Measurements from ENCODE around the gene TMOD1. TPM values are rescaled to one million over a fixed set of nuclear protein-coding genes. Genes with fewer than 3 reads are reported as not detected.

TMOD1 gene
- total RNA-seq, 2 experiments from 2014 or later, result 1.7 to 2.5 TPM

DNA sequence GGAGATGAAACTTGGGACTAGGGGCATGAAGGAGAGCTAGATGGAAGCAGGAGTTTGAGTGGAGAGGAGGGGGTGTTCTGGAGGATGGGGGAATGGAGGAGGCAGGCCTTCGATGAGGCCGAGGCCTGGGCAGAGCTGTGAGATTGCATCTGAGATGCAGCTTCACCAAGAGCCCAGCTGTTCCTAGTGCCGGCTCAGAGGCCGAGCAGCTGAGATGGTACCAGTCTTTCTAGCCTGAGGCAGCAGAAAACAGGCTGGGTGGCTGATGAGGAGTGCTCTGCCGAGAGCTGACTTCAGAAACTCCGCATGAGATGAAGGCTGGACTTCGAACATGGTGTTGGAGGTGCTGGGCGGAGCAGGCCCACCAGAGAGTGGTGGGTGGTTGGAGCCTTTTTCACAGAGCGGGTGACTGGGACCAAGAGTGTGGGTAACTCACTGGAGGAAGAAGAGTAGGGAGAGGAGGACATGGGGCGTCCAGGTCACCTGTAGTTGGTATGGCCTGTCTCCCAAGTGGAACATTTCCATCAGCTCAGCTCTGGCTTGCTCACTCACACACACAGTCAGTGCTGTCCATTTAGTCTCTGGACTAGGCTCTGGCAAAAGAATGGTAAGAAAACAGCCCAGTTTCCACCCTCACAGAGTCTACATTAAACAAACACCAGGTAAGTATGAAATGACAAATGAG lies 54.7 kb downstream of the TMOD1 start:
- POLR2A ChIA-PET, result no interaction called here
- no peak for DNase-seq
- H3K4me1 Mint-ChIP-seq (ENCODE audit: low read depth), result peaks cover 12% of the 10 kb centered on the region
- CTCF ChIA-PET, result interaction anchor here (1.5 to 1.6 kb wide), 2 partner anchors 43 to 59 kb away, joined by 3 to 4 read pairs; no protein-coding TSS in a partner anchor
- intact Hi-C loops (cut with micrococcal nuclease), result no loop called here
- no peaks in the 10 kb centered on the region for H3K36me3 Mint-ChIP-seq
- peaks cover 22% of the 10 kb centered on the region for H3K27me3 Mint-ChIP-seq
- H3K9me3 Mint-ChIP-seq, result no peaks in the 10 kb centered on the region
- H3K4me3 Mint-ChIP-seq, result no peak overlapping the region
- H3K27ac Mint-ChIP-seq, result no peak overlapping the region

GRCh38 chr9:97556721-97557605 lies 55.5 kb downstream of the TMOD1 start:
- Mint-ChIP-seq H3K27me3 (peaks cover 22% of the 10 kb centered on the region), H3K36me3 (no peaks in the 10 kb centered on the region), H3K9me3 (no peaks in the 10 kb centered on the region), H3K4me3 (no peak overlapping the region), H3K27ac (no peak overlapping the region), H3K4me1 (ENCODE audit: low read depth) (peaks cover 12% of the 10 kb centered on the region)
- POLR2A ChIA-PET, result no interaction called here
- intact Hi-C loops (cut with micrococcal nuclease), result no loop called here
- CTCF ChIA-PET, result interaction anchor here (1.1 to 1.5 kb wide), 3 partner anchors 41 to 55 kb away, joined by 3 to 4 read pairs (median 3); no protein-coding TSS in a partner anchor
- no peak for DNase-seq

GRCh38 chr9:97557606-97558095 lies 56.2 kb downstream of the TMOD1 start:
- H3K4me3 Mint-ChIP-seq, result no peak overlapping the region
- intact Hi-C loops (cut with micrococcal nuclease), result loop anchor here (2.0 kb wide), 1 partner anchor 75 kb away; the partner anchor contains the start of genes NCBP1 and TSTD2

DNA sequence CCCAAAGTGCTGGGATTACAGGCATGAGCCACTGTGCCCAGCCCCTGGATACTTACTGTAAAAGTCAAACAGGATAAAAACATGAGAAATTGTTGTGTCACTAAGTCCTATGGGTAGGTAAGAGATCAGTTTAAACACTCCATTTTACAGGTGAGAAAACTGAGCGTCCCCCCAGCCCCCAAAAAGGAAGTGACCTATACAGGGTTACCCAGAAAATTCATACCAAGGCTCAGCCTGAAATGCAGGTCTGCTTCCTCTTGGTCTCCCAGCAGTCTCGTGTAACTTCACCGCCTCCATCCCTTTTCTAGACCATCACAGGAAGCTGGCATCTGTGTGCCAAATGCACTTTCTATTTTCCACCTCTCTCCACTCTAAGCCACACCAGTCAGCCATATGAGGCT lies 57.2 kb downstream of the TMOD1 start:
- peaks cover 12% of the 10 kb centered on the region for H3K27me3 Mint-ChIP-seq
- no peak for DNase-seq
- peak overlapping the region; percentile 82 for H3K27ac Mint-ChIP-seq
- H3K36me3 Mint-ChIP-seq, result no peaks in the 10 kb centered on the region
- CTCF ChIA-PET, result interaction anchor here (0.8 to 2.1 kb wide), 3 partner anchors 40 to 57 kb away, joined by 3 to 10 read pairs (median 4); partner anchors contain the start of gene TMOD1
- POLR2A ChIA-PET, result interaction anchor here (1.0 kb wide), 1 partner anchor 48 kb away, joined by 3 read pairs; no protein-coding TSS in a partner anchor
- no peaks in the 10 kb centered on the region for H3K9me3 Mint-ChIP-seq
- intact Hi-C loops (cut with micrococcal nuclease), result loop anchor here (2.0 kb wide), 1 partner anchor 74 kb away; the partner anchor contains the start of genes NCBP1 and TSTD2
- H3K4me3 Mint-ChIP-seq, result peak overlapping the region; percentile 38
- peaks cover 12% of the 10 kb centered on the region for H3K4me1 Mint-ChIP-seq (ENCODE audit: low read depth)

More at GRCh38 chr9:97557606-97558095, 56.2 kb downstream of the TMOD1 start:
- no peaks in the 10 kb centered on the region for H3K9me3 Mint-ChIP-seq
- DNase-seq, result no peak
- peaks cover 12% of the 10 kb centered on the region for H3K4me1 Mint-ChIP-seq (ENCODE audit: low read depth)
- CTCF ChIA-PET, result interaction anchor here (1.0 to 1.2 kb wide), 3 partner anchors 41 to 55 kb away, joined by 3 read pairs; no protein-coding TSS in a partner anchor
- no peaks in the 10 kb centered on the region for H3K36me3 Mint-ChIP-seq
- no peak overlapping the region for H3K27ac Mint-ChIP-seq
- H3K27me3 Mint-ChIP-seq, result peaks cover 15% of the 10 kb centered on the region
- POLR2A ChIA-PET, result no interaction called here

- DNase-seq, result peak; percentile 48
- Mint-ChIP-seq H3K27me3 (peaks cover 10% of the 10 kb centered on the region), H3K36me3 (no peaks in the 10 kb centered on the region), H3K9me3 (no peaks in the 10 kb centered on the region), H3K4me1 (ENCODE audit: low read depth) (peaks cover 12% of the 10 kb centered on the region), H3K4me3 (peak overlapping the region; percentile 38), H3K27ac (peak overlapping the region; percentile 82)
- ChIA-PET POLR2A (interaction anchor here (1.0 kb wide), 1 partner anchor 48 kb away, joined by 3 read pairs; no protein-coding TSS in a partner anchor), CTCF (interaction anchor here (0.8 to 2.1 kb wide), 2 partner anchors 40 to 58 kb away, joined by 4 to 10 read pairs; partner anchors contain the start of gene TMOD1)
- intact Hi-C loops (cut with micrococcal nuclease), result loop anchor here (2.0 kb wide), 1 partner anchor 74 kb away; the partner anchor contains the start of genes NCBP1 and TSTD2
Measured at GRCh38 chr9:97559111-97559514, 57.6 kb downstream of the TMOD1 start.

DNA sequence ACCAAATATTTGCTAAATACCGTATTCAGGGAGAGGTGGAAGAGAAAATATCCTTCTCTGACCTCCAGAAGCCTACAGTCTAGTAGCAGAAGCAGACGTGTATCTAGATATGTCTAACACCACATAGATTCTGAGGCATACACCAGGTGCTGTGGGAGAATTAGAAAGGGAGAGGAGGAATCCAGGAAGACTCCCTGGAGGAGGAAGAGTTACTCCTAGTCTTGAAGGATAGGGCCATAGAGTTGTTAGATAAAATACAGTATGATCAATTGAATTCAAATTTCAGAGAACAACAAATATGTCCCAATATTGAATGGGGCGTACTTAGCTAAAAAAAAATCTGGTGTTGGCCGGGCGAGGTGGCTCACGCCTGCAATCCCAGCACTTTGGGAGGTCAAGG lies 58.7 kb downstream of the TMOD1 start:
- ChIA-PET CTCF (interaction anchor here (2.1 kb wide), 1 partner anchor 39 kb away, joined by 10 read pairs; no protein-coding TSS in a partner anchor), POLR2A (interaction anchor here (0.7 kb wide), 1 partner anchor 15 kb away, joined by 3 read pairs; no protein-coding TSS in a partner anchor)
- Mint-ChIP-seq H3K9me3 (no peaks in the 10 kb centered on the region), H3K27ac (no peak overlapping the region), H3K4me1 (ENCODE audit: low read depth) (peaks cover 12% of the 10 kb centered on the region), H3K4me3 (no peak overlapping the region), H3K36me3 (no peaks in the 10 kb centered on the region), H3K27me3 (peaks cover 10% of the 10 kb centered on the region)
- intact Hi-C loops (cut with micrococcal nuclease), result no loop called here
- DNase-seq, result no peak

DNA sequence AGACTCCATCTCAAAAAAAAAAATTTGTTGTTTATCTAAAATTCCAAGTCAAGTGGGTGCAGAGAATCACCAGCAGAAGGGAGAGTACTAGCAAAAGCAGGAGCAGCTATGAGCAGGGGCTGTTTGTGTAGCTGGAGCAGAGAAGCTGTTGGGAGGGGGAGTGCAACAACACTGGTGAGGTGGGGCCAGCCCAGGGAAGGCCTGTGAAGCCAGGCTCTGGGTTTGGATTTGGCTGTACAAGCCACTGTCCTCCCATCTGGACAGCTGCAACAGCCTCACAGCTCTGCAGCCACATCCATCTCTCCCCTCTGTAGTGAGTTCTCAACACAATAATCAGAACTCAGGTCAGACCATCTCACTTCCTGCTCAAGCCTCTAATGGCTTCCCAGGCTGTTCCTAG lies 59.4 kb downstream of the TMOD1 start:
- CTCF ChIA-PET, result interaction anchor here (2.1 kb wide), 1 partner anchor 38 kb away, joined by 10 read pairs; no protein-coding TSS in a partner anchor

DNA sequence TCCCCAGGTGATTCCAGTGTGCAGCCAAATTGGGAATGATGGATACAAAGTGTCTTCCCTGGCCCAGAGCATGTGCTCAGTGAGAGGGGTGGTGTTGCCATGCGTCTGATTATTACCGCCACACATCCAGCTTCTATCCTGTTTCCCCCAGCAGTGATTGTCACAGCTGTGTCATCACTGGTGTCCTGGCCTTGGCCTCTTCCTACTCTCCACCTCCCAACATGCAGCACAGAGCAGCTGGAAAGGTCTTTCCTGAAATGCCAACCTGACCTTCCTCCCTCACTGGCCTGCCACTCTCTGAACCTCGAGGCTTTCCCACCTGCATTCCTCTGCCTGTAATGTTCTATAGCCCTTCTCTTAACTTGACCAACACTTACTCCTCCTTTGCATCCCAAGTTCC lies 60.0 kb downstream of the TMOD1 start:
- peaks cover 9% of the 10 kb centered on the region for H3K27me3 Mint-ChIP-seq
- peaks cover 12% of the 10 kb centered on the region for H3K4me1 Mint-ChIP-seq (ENCODE audit: low read depth)
- H3K4me3 Mint-ChIP-seq, result no peak overlapping the region
- no peaks in the 10 kb centered on the region for H3K36me3 Mint-ChIP-seq
- H3K9me3 Mint-ChIP-seq, result no peaks in the 10 kb centered on the region
- DNase-seq, result no peak
- intact Hi-C loops (cut with micrococcal nuclease), result no loop called here
- no peak overlapping the region for H3K27ac Mint-ChIP-seq
- CTCF ChIA-PET, result no interaction called here
- POLR2A ChIA-PET, result no interaction called here

More for the DNA sequence above, 59.4 kb downstream of the TMOD1 start:
- DNase-seq, result no peak
- Mint-ChIP-seq H3K4me1 (ENCODE audit: low read depth) (peaks cover 12% of the 10 kb centered on the region), H3K36me3 (no peaks in the 10 kb centered on the region), H3K27ac (no peak overlapping the region), H3K4me3 (no peak overlapping the region), H3K27me3 (peaks cover 10% of the 10 kb centered on the region), H3K9me3 (no peaks in the 10 kb centered on the region)
- POLR2A ChIA-PET, result interaction anchor here (0.7 kb wide), 1 partner anchor 14 kb away, joined by 3 read pairs; no protein-coding TSS in a partner anchor
- intact Hi-C loops (cut with micrococcal nuclease), result no loop called here

- intact Hi-C loops (cut with micrococcal nuclease), result no loop called here
- H3K27ac Mint-ChIP-seq, result no peak overlapping the region
- no peaks in the 10 kb centered on the region for H3K36me3 Mint-ChIP-seq
- no peak overlapping the region for H3K4me3 Mint-ChIP-seq
- no peaks in the 10 kb centered on the region for H3K9me3 Mint-ChIP-seq
- CTCF ChIA-PET, result interaction anchor here (1.0 kb wide), 1 partner anchor 52 kb away, joined by 6 read pairs; no protein-coding TSS in a partner anchor
- POLR2A ChIA-PET, result no interaction called here
- peaks cover 6% of the 10 kb centered on the region for H3K27me3 Mint-ChIP-seq
- no peak for DNase-seq
- H3K4me1 Mint-ChIP-seq (ENCODE audit: low read depth), result peaks cover 12% of the 10 kb centered on the region
Measured at GRCh38 chr9:97562542-97562941, 61.1 kb downstream of the TMOD1 start.

GRCh38 chr9:97563458-97564135 lies 62.1 kb downstream of the TMOD1 start:
- intact Hi-C loops (cut with micrococcal nuclease), result no loop called here
- no peaks in the 10 kb centered on the region for H3K9me3 Mint-ChIP-seq
- ChIA-PET POLR2A (no interaction called here), CTCF (no interaction called here)
- no peaks in the 10 kb centered on the region for H3K36me3 Mint-ChIP-seq
- H3K27me3 Mint-ChIP-seq, result peaks cover 6% of the 10 kb centered on the region
- H3K4me3 Mint-ChIP-seq, result no peak overlapping the region
- no peak for DNase-seq
- H3K4me1 Mint-ChIP-seq (ENCODE audit: low read depth), result peaks cover 11% of the 10 kb centered on the region
- no peak overlapping the region for H3K27ac Mint-ChIP-seq

Measured in activated CD4-positive, alpha-beta memory T cell treated with anti-CD3 and anti-CD28 coated beads for 36 hours (primary cell).